H1 (cell line): ENCODE measurements around the gene ZNF536. TPM values are rescaled to one million over a fixed set of nuclear protein-coding genes. Genes with fewer than 3 reads are reported as not detected.

Experiments used
- CTCF ChIA-PET: fragments of 300-600 bp; sonication (Branson Sonifier 250); formaldehyde crosslinking; loops from one replicate; lab custom pipeline; 2021; ENCODE audit not compliant: partially characterized antibody; lab: Charles Lee
- POLR2A ChIA-PET: fragments of 300-600 bp; sonication (Branson Sonifier 250); formaldehyde crosslinking; loops from one replicate; lab custom pipeline; 2021; ENCODE audit warnings: inconsistent platforms; ENCODE audit not compliant: partially characterized antibody; lab: Charles Lee
- DNase-seq, 2 experiments: peaks; one replicate each; pipeline versions ENCODE4 v3.0.0 to v3.0.0-alpha.2; 2010 to 2022; ENCODE audit warnings: low spot score in 2 of 2, low read depth in 1 of 2, mixed read lengths in 1 of 2
- FAIRE-seq: peaks from 2 replicates; lab custom pipeline; 2011; peaks lifted over from hg19 to GRCh38; lab: Jason Lieb, UNC
- H2AFZ ChIP-seq: 2 replicates; pipeline ENCODE4 v1.8.1; 2012; ENCODE audit warnings: low read length, inconsistent platforms
- H2AK5ac ChIP-seq: 2 replicates; pipeline ENCODE4 v1.6.1; 2013; ENCODE audit warnings: low read depth, low read length
- H2BK120ac ChIP-seq: replicated peaks from 2 replicates; pipeline ENCODE3; 2013; ENCODE audit warnings: low read depth, low read length, inconsistent platforms
- H2BK12ac ChIP-seq: 2 replicates; pipeline ENCODE4 v1.6.1; 2013; ENCODE audit warnings: low read depth, low read length
- H2BK15ac ChIP-seq: 2 replicates; pipeline ENCODE4 v1.6.1; 2013; ENCODE audit warnings: low read length
- H2BK20ac ChIP-seq: 2 replicates; pipeline ENCODE4 v1.6.1; 2013; ENCODE audit warnings: low read length
- H2BK5ac ChIP-seq: 2 replicates; pipeline ENCODE4 v1.6.1; 2013; ENCODE audit warnings: low read depth, low read length
- H3K14ac ChIP-seq: 2 replicates; pipeline ENCODE4 v1.6.1; 2013; ENCODE audit warnings: inconsistent platforms; ENCODE audit not compliant: insufficient read length
- H3K18ac ChIP-seq: 2 replicates; pipeline ENCODE4 v1.6.1; 2013; ENCODE audit warnings: low read length; ENCODE audit errors: extremely low read depth
- H3K23ac ChIP-seq: 2 replicates; pipeline ENCODE4 v1.6.1; 2013; ENCODE audit warnings: inconsistent platforms; ENCODE audit not compliant: insufficient read length
- H3K23me2 ChIP-seq: 2 replicates; pipeline ENCODE4 v1.6.1; 2013; ENCODE audit warnings: low read depth, low read length
- H3K27ac ChIP-seq: 2 replicates; pipeline ENCODE4 v1.6.1; 2011; ENCODE audit warnings: low read depth, low read length, inconsistent platforms
- H3K27me3 ChIP-seq, 4 experiments: replicated peaks in 1 of 4; 1 replicate in 1 of 4; 2 replicates in 3 of 4; pipeline versions ENCODE4 v1.6.1 to v1.8.1; 2011 to 2013; ENCODE audit warnings: low read length in 3 of 4, mild to moderate bottlenecking in 3 of 4, inconsistent platforms in 2 of 4, mixed read lengths in 2 of 4, moderate library complexity in 1 of 4; ENCODE audit not compliant: control insufficient read depth in 3 of 4, insufficient read depth in 3 of 4; ENCODE audit errors: extremely low read depth in 1 of 4
- H3K36me3 ChIP-seq, 4 experiments: 2 replicates each; pipeline versions ENCODE4 v1.6.1 to v1.8.1; 2011 to 2013; ENCODE audit warnings: mild to moderate bottlenecking in 4 of 4, low read length in 3 of 4, moderate library complexity in 2 of 4, control low read depth in 1 of 4, inconsistent platforms in 1 of 4; ENCODE audit not compliant: insufficient read depth in 4 of 4, control insufficient read depth in 2 of 4
- H3K4ac ChIP-seq: replicated peaks from 2 replicates; pipeline ENCODE3; 2013; ENCODE audit warnings: low read length, low read depth, mixed read lengths, inconsistent platforms; ENCODE audit not compliant: insufficient read length
- H3K4me1 ChIP-seq, 4 experiments: replicated peaks in 1 of 4; 1 replicate in 1 of 4; 2 replicates in 3 of 4; pipeline versions ENCODE4 v1.6.1 to v1.8.1; 2011 to 2013; ENCODE audit warnings: low read length in 3 of 4, inconsistent platforms in 2 of 4, mixed read lengths in 1 of 4; ENCODE audit not compliant: insufficient read depth in 4 of 4, control insufficient read depth in 3 of 4
- H3K4me2 ChIP-seq, 2 experiments: 2 replicates each; pipeline versions ENCODE4 v1.6.1 to v1.8.1; 2011 to 2013; ENCODE audit warnings: low read depth in 2 of 2, low read length in 2 of 2, control low read depth in 1 of 2, inconsistent platforms in 1 of 2, mild to moderate bottlenecking in 1 of 2; ENCODE audit not compliant: insufficient read depth in 1 of 2
- H3K4me3 ChIP-seq, 4 experiments: fragments of 200-600, 300-600 bp in 1 of 4; sonication (generic), shearing (Covaris generic), sonication (Bioruptor Twin) in 1 of 4; 2 replicates each; pipeline versions ENCODE4 v1.5.1 to v1.8.1; 2011 to 2016; ENCODE audit warnings: low read length in 4 of 4, low read depth in 3 of 4, control low read depth in 2 of 4, inconsistent platforms in 2 of 4, mild to moderate bottlenecking in 2 of 4, mixed read lengths in 1 of 4, moderate library complexity in 1 of 4; ENCODE audit not compliant: insufficient read depth in 2 of 4; ENCODE audit errors: extremely low read depth in 1 of 4
- H3K56ac ChIP-seq: replicated peaks from 2 replicates; pipeline ENCODE3; 2013; ENCODE audit warnings: low read depth, mild to moderate bottlenecking, mixed read lengths, low read length, inconsistent platforms; ENCODE audit not compliant: insufficient read length
- H3K79me1 ChIP-seq: 2 replicates; pipeline ENCODE4 v1.6.1; 2013; ENCODE audit warnings: low read depth, low read length, control low read depth
- H3K79me2 ChIP-seq, 2 experiments: 2 replicates each; pipeline versions ENCODE4 v1.6.1 to v1.8.1; 2012 to 2013; ENCODE audit warnings: low read length in 2 of 2, mild to moderate bottlenecking in 2 of 2, inconsistent platforms in 1 of 2; ENCODE audit not compliant: insufficient read depth in 2 of 2, control insufficient read depth in 1 of 2
- H3K9ac ChIP-seq, 4 experiments: replicated peaks in 1 of 4; 1 replicate in 1 of 4; 2 replicates in 3 of 4; pipeline versions ENCODE4 v1.6.1 to v1.8.1; 2011 to 2013; ENCODE audit warnings: low read depth in 3 of 4, low read length in 3 of 4, control low read depth in 2 of 4, mild to moderate bottlenecking in 2 of 4, moderate library complexity in 2 of 4, inconsistent platforms in 1 of 4; ENCODE audit errors: extremely low read depth in 1 of 4
- H3K9me3 ChIP-seq, 2 experiments: 2 replicates each; pipeline versions ENCODE4 v1.6.1 to v1.8.1; 2012 to 2013; ENCODE audit warnings: mild to moderate bottlenecking in 2 of 2, moderate library complexity in 2 of 2, control low read depth in 1 of 2, inconsistent platforms in 1 of 2, low read depth in 1 of 2, low read length in 1 of 2, mixed read lengths in 1 of 2; ENCODE audit not compliant: insufficient read depth in 2 of 2
- H4K20me1 ChIP-seq, 2 experiments: replicated peaks in 1 of 2; 2 replicates each; pipeline versions ENCODE3 to v1.8.1; 2011 to 2013; ENCODE audit warnings: inconsistent platforms in 2 of 2, low read length in 2 of 2, mild to moderate bottlenecking in 1 of 2; ENCODE audit not compliant: insufficient read depth in 2 of 2, control insufficient read depth in 1 of 2
- H4K5ac ChIP-seq: 2 replicates; pipeline ENCODE4 v1.6.1; 2013; ENCODE audit warnings: low read length, low read depth, mixed read lengths, inconsistent platforms; ENCODE audit not compliant: insufficient read length
- H4K8ac ChIP-seq: 2 replicates; pipeline ENCODE4 v1.8.0; 2013; ENCODE audit warnings: mild to moderate bottlenecking, moderate library complexity, low read length, inconsistent platforms; ENCODE audit not compliant: insufficient read depth; ENCODE audit errors: extremely low read depth
- H4K91ac ChIP-seq: replicated peaks from 2 replicates; pipeline ENCODE3; 2013; ENCODE audit warnings: low read length, mixed read lengths, inconsistent platforms; ENCODE audit not compliant: insufficient read length
- BCL11A ChIP-seq, 2 experiments: IDR thresholded peaks; one replicate each; pipeline ENCODE4 v1.6.1; 2011; ENCODE audit warnings: low read depth in 2 of 2, low read length in 2 of 2, mild to moderate bottlenecking in 2 of 2
- CBX5 ChIP-seq: fragments of 300-800, 300-1000 bp; sonication (generic); IDR thresholded peaks from 2 replicates; pipeline ENCODE4 v1.7.1; 2016; ENCODE audit warnings: antibody characterized with exemption, low read length, low read depth
- FOSL1 ChIP-seq: IDR thresholded peaks from 2 replicates; pipeline ENCODE4 v1.6.1; 2011; ENCODE audit warnings: mild to moderate bottlenecking, low read depth, low read length, moderate library complexity; ENCODE audit not compliant: insufficient read depth
- NANOG ChIP-seq: IDR thresholded peaks from 2 replicates; pipeline ENCODE4 v1.6.1; 2011; ENCODE audit warnings: low read length, low read depth, mild to moderate bottlenecking, inconsistent platforms; ENCODE audit not compliant: insufficient read depth, poor library complexity, severe bottlenecking
- POU5F1 ChIP-seq: IDR thresholded peaks from 2 replicates; pipeline ENCODE4 v1.6.1; 2011; ENCODE audit warnings: low read depth, mild to moderate bottlenecking, low read length, moderate library complexity
- RFX5 ChIP-seq: IDR thresholded peaks from 2 replicates; pipeline ENCODE4 v1.6.1; 2011; ENCODE audit warnings: low read depth, low read length, improper control_type of control experiment, borderline replicate concordance
- SP1 ChIP-seq: IDR thresholded peaks from 2 replicates; pipeline ENCODE4 v1.6.1; 2011; ENCODE audit warnings: low read depth, low read length
- SUZ12 ChIP-seq: fragments of 200-600 bp; sonication (generic); IDR thresholded peaks from 2 replicates; pipeline ENCODE4 v1.6.1; 2012; ENCODE audit warnings: mild to moderate bottlenecking, inconsistent platforms, low read length, moderate library complexity, mixed read lengths
- TAF7 ChIP-seq: optimal IDR thresholded peaks from 2 replicates; pipeline ENCODE3; 2011; ENCODE audit warnings: low read depth, mild to moderate bottlenecking, inconsistent platforms, low read length, moderate library complexity, borderline replicate concordance
- TBP ChIP-seq: IDR thresholded peaks from 2 replicates; pipeline ENCODE4 v1.6.1; 2011; ENCODE audit warnings: low read depth, low read length, improper control_type of control experiment
- WGBS, 2 experiments: shearing (Covaris generic) in 1 of 2; methylation state at CpG; one replicate each; pipeline versions ENCODE4 v1.1.6 to v1.1.7; 2013 to 2015; ENCODE audit warnings: low lambda C conversion rate in 2 of 2, mixed read lengths in 2 of 2, inconsistent platforms in 1 of 2, low coverage in 1 of 2, missing lambda C conversion rate in 1 of 2; ENCODE audit not compliant: insufficient replicate concordance in 2 of 2, insufficient coverage in 1 of 2, insufficient read length in 1 of 2; ENCODE audit errors: extremely low coverage in 1 of 2, missing lambda C conversion rate in 1 of 2; 5-methylcytosine and 5-hydroxymethylcytosine counted together
- polyA plus RNA-seq, 7 experiments: library from polyadenylated mRNA; depleted of rRNA in 3 of 7; stranded (reverse) in 5 of 7; unstranded in 2 of 7; fragments of >200 nt in 5 of 7; fragments of 200-250 nt in 2 of 7; gene quantifications; 1 replicate in 5 of 7; 2 replicates in 1 of 7; 4 replicates in 1 of 7; pipeline versions ENCODE4 v1.2.1 to v1.2.3, GENCODE V29; 2011 to 2013; ENCODE audit warnings: missing spikeins in 2 of 7, mixed read lengths in 2 of 7
- total RNA-seq: library from RNA; stranded (reverse); fragmentation: NEBNext Ultra II Directional; extraction: Animal tissue kit (Norgen Biotek cat#: 25700); gene quantifications from 2 replicates; pipeline ENCODE4 v1.2.1, GENCODE V29; 2021

The ZNF536 gene
- total and polyA plus RNA-seq, 2 of the 8 experiments (the other 6 are each of a cell fraction or from before 2014, with no cell fraction given) = 0.09 to 0.11 TPM

- H3K4me3 ChIP-seq = no peak overlapping the region
- H3K23me2 ChIP-seq = no peaks in the 10 kb centered on the region
- H2BK20ac ChIP-seq = no peak overlapping the region
- H3K23ac ChIP-seq = no peak overlapping the region
- no peaks in the 10 kb centered on the region for H3K27me3 ChIP-seq
- H3K9me3 ChIP-seq = no peaks in the 10 kb centered on the region
- no peak overlapping the region for H3K9ac ChIP-seq
- H3K18ac ChIP-seq = no peak overlapping the region
- no peak overlapping the region for H4K5ac ChIP-seq
- H2BK15ac ChIP-seq = no peak overlapping the region
- H2BK5ac ChIP-seq = no peak overlapping the region
- H2AK5ac ChIP-seq = no peak overlapping the region
- H3K4me1 ChIP-seq = peaks cover 2 to 10% (median 6%) of the 10 kb centered on the region in 4 experiments; a peak in 4 of 7 replicates
- no peaks in the 10 kb centered on the region for H3K79me1 ChIP-seq
- H2BK12ac ChIP-seq = no peak overlapping the region
- no peak overlapping the region for H2AFZ ChIP-seq
- H3K79me2 ChIP-seq = no peaks in the 10 kb centered on the region
- no peaks in the 10 kb centered on the region for H4K20me1 ChIP-seq
- no peak overlapping the region for H3K4ac ChIP-seq
- no peak overlapping the region for H4K8ac ChIP-seq
- WGBS, 2 experiments = 93% methylated on average over 3 of the region's 3 CpGs; no CpG with 5 or more reads in 1 of the 2 experiments
- H4K91ac ChIP-seq = no peak overlapping the region
- ChIA-PET CTCF (interaction anchor here (1.6 kb wide), 1 partner anchor 11 kb away, joined by 5 read pairs; no protein-coding TSS in a partner anchor), POLR2A (no interaction called here)
- no peak for DNase-seq
- H3K36me3 ChIP-seq = no peaks in the 10 kb centered on the region
- no peak overlapping the region for H2BK120ac ChIP-seq
- H3K4me2 ChIP-seq = no peak overlapping the region
- no peak for FAIRE-seq
- H3K14ac ChIP-seq = no peak overlapping the region
- no peak overlapping the region for H3K27ac ChIP-seq
- no peak overlapping the region for H3K56ac ChIP-seq
- TF ChIP-seq SUZ12 (no peak), SP1 (no peak), RFX5 (no peak), TAF7 (no peak), CBX5 (no peak), BCL11A (IDR thresholded peaks at IDR 0.05; ENCODE audit: low read depth in 2 of 2, low read length in 2 of 2) (no peak), TBP (no peak), POU5F1 (no peak), NANOG (no peak), FOSL1 (no peak)
Observed at GRCh38 chr19:30488191-30488590, 116.0 kb downstream of the ZNF536 start.
